Hepatocyte (in vitro differentiated cells): ENCODE data around the gene ARHGAP40.

Source experiments
- EZH2 ChIP-seq: fragments of 200-600 bp; sonication (generic); IDR thresholded peaks from 2 replicates; pipeline ENCODE4 v1.6.1; 2016; ENCODE audit warnings: antibody characterized with exemption, mild to moderate bottlenecking, borderline replicate concordance
- EZH2phosphoT487 ChIP-seq: fragments of 200-600 bp; sonication (generic); IDR thresholded peaks from one replicate; pipeline ENCODE4 v1.6.1; 2018; ENCODE audit warnings: antibody characterized with exemption, mild to moderate bottlenecking, low read depth, moderate library complexity; ENCODE audit not compliant: unreplicated experiment, severe bottlenecking
- TF ChIP-seq, protein P1 (sequence below): fragments of 200-600 bp; sonication (generic); IDR thresholded peaks from 2 replicates; pipeline ENCODE4 v1.5.1; 2016; ENCODE audit warnings: antibody characterized with exemption, mild to moderate bottlenecking; ENCODE audit not compliant: poor library complexity

DNA sequence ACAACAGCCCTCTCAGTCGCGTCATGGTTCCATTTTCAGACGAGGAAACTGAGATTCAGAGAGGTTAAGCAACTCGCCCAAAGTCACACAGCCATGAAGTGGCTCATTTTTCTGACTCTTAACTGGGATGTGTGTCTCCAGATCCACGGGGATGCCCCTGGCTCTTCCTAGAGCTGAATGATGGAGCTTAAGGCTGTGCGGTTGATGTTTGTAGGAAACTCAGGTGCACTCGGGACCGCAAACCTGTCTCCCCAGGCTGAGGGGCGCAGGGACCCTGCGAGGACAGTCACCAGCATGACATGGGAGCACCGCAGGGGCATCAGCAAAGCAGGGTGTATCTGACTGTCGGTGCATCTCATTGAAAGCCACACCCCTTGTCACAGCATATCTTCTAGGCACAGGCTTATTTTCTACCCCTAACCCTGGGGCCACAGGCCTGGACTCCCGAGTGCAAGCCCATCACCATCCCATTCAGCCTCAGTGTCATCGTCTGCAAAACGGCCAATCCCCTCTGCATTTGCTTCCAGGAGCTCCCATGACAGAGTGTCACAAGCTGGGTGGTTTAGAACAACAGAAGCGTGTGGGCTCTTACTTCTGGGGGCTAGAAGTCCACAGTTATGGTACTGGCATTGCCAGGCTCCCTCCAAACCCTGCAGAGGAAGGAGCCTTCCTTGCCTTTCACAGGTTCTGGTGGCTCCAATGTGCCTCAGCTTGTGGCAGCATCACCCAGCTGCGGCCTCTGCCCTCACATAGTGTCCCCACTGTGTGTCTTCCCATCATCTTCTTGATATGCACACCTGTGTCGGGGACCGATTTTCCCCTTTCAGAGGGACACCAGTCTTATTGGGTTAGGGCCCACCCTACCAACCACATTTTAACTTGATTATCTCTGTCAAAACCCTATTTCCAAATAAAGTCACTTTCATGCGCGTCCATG, 9.9 kb upstream of the ARHGAP40 start:
- TF ChIP-seq, protein P1, sequence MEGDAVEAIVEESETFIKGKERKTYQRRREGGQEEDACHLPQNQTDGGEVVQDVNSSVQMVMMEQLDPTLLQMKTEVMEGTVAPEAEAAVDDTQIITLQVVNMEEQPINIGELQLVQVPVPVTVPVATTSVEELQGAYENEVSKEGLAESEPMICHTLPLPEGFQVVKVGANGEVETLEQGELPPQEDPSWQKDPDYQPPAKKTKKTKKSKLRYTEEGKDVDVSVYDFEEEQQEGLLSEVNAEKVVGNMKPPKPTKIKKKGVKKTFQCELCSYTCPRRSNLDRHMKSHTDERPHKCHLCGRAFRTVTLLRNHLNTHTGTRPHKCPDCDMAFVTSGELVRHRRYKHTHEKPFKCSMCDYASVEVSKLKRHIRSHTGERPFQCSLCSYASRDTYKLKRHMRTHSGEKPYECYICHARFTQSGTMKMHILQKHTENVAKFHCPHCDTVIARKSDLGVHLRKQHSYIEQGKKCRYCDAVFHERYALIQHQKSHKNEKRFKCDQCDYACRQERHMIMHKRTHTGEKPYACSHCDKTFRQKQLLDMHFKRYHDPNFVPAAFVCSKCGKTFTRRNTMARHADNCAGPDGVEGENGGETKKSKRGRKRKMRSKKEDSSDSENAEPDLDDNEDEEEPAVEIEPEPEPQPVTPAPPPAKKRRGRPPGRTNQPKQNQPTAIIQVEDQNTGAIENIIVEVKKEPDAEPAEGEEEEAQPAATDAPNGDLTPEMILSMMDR: no peak
- no peak for TF ChIP-seq EZH2
- TF ChIP-seq EZH2phosphoT487: no peak
